Brain microvascular endothelial cell (primary cell): ENCODE measurements around the gene ZNF385B.

Experiments used
- DNase-seq: peaks from one replicate; pipeline ENCODE4 v3.0.0-alpha.2; 2020
- H3K27ac ChIP-seq: fragments of 250-450 bp; sonication (Bioruptor Pico); 2 replicates; pipeline ENCODE4 v1.5.1; 2020; ENCODE audit warnings: mild to moderate bottlenecking, moderate library complexity
- H3K27me3 ChIP-seq: fragments of 250-450 bp; sonication (Bioruptor Pico); replicated peaks from 2 replicates; pipeline ENCODE4 v1.5.1; 2020; ENCODE audit warnings: mild to moderate bottlenecking
- H3K36me3 ChIP-seq: fragments of 250-450 bp; sonication (Bioruptor Pico); replicated peaks from 2 replicates; pipeline ENCODE4 v1.5.1; 2020; ENCODE audit warnings: mild to moderate bottlenecking
- H3K4me3 ChIP-seq: 2 replicates; pipeline ENCODE4 v1.5.1; 2011; ENCODE audit warnings: low read depth, mild to moderate bottlenecking, control low read depth, low read length, moderate library complexity
- in situ Hi-C: cut with HindIII; loops from 2 replicates; pipeline ENCODE4 v1.10.0; 2017; ENCODE audit warnings: low sequenced_read_pairs, low pct_ligation_motif_present
- TF ChIP-seq, protein P1 (sequence below): IDR thresholded peaks from 2 replicates; pipeline ENCODE4 v1.5.1; 2011; ENCODE audit warnings: low read depth, mild to moderate bottlenecking, moderate library complexity, low read length, control low read depth, inconsistent platforms; ENCODE audit errors: missing control alignments

ZNF385B gene

DNA sequence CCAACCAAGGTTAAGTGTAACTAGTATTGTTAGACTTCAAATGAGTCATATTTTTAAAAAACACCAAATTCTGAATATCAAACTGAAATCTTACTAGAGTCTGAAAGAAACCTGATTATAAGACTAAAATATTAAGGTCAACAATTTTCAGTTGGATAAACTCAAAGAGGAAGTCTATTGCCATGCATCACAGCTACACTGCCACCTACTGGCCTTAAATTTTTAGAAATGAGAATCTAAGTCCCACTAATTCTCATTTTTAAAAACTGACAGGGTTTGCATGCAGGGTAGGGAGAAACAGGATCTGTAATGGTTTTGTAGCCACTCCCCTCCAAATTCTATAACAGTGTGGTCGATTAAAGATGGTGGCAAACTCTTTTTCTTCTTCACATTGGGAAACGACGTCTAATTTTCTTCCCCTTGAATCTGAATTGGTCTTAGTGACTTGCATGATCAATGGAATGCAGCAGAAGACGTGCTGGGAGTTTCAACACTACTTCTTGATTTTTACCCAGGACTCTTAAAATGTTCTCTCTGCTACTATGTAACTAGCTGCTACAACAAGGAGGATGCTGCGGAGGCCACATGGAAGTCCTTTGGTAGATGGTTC lies 420.7 kb downstream of the ZNF385B start:
- TF ChIP-seq, protein P1, sequence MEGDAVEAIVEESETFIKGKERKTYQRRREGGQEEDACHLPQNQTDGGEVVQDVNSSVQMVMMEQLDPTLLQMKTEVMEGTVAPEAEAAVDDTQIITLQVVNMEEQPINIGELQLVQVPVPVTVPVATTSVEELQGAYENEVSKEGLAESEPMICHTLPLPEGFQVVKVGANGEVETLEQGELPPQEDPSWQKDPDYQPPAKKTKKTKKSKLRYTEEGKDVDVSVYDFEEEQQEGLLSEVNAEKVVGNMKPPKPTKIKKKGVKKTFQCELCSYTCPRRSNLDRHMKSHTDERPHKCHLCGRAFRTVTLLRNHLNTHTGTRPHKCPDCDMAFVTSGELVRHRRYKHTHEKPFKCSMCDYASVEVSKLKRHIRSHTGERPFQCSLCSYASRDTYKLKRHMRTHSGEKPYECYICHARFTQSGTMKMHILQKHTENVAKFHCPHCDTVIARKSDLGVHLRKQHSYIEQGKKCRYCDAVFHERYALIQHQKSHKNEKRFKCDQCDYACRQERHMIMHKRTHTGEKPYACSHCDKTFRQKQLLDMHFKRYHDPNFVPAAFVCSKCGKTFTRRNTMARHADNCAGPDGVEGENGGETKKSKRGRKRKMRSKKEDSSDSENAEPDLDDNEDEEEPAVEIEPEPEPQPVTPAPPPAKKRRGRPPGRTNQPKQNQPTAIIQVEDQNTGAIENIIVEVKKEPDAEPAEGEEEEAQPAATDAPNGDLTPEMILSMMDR, result peak; percentile 68

DNA sequence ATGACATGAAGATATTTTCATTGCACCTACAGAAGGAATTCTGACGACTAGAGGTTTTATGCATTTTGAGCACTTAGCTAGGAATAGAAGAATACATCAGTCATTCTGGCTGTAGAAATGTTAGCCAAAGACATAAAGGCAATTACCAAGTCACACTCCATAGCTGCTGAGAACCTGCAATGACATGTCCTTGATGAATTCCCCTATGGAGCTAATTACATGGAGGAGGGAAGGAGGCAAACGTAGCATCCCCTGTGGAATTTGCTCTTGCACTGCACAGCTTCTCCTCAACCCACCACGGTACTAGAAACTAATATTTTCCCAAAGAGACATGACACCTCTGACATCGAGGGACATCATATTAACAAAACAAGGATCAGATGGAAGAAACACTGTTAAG lies 422.8 kb downstream of the ZNF385B start:
- Histone ChIP-seq H3K27ac (no peak overlapping the region), H3K36me3 (no peaks in the 10 kb centered on the region), H3K4me3 (no peak overlapping the region), H3K27me3 (no peaks in the 10 kb centered on the region)
- in situ Hi-C loops, result no loop called here
- TF ChIP-seq, protein P1, result no peak
- no peak for DNase-seq

More for the DNA sequence above, 420.7 kb downstream of the ZNF385B start:
- H3K27me3 ChIP-seq, result no peaks in the 10 kb centered on the region
- no peaks in the 10 kb centered on the region for H3K36me3 ChIP-seq
- in situ Hi-C loops, result no loop called here
- no peak overlapping the region for H3K4me3 ChIP-seq
- H3K27ac ChIP-seq, result no peak overlapping the region
- no peak for DNase-seq

DNA sequence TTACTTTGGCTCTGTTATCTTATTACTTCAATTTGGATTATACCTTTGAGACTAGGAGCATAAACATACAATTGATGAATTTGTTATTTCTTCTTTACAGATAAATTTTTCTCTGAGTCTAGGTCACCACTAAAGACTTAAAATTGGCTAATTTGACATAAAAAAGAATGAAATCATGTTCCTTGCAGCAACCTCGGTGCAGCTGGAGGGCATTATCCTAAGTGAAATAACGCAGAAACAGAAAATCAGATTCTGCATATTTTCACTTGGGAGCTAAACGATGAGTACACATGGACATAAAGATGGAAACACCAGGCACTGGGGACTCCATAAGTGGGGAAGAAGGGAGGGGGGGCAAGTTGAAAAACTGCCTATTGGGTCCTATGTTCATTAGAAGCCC lies 424.0 kb downstream of the ZNF385B start:
- Histone ChIP-seq H3K36me3 (no peaks in the 10 kb centered on the region), H3K27ac (no peak overlapping the region), H3K4me3 (no peak overlapping the region), H3K27me3 (no peaks in the 10 kb centered on the region)
- DNase-seq, result no peak
- in situ Hi-C loops, result no loop called here
- TF ChIP-seq, protein P1, result no peak

DNA sequence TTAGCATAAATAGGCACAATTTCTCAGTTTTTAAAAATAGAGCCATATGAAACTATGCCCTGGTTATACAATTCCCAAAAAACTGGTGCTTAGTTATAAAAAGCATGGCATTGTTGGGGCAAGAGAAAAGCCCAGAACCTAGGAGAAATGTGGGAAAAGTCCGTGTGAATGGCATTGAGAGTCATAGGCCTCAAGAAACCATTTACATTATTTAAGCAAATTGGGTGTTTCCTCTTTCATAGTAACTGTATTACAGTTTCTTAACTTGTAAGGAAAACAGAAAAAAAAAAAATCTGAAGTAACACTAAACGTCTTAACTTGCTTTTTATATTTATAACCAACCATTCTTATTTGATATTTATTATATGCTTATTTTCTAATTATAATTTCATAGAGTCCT lies 425.8 kb downstream of the ZNF385B start:
- Histone ChIP-seq H3K27ac (no peak overlapping the region), H3K36me3 (no peaks in the 10 kb centered on the region)
- in situ Hi-C loops, result no loop called here

DNA sequence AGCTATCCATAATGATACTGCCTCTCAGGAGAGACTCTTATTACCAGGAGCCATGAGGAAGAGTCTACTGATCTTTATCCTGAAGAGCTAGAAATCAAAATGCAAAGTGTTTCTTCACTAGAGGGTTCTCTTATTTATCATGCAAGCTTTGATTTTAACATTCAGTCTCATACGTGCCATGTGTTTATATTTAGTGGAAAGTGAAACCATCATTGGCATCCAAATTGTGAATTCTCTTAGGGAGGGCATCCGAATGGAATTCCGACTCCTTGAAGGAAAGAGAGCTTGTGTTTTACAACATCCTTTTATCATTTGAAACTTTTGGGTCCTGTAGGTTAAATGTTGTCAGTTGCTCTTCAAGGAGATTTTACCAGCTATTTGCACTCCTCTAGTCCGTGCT lies 426.4 kb downstream of the ZNF385B start:
- Histone ChIP-seq H3K27me3 (no peaks in the 10 kb centered on the region), H3K4me3 (no peak overlapping the region), H3K27ac (no peak overlapping the region), H3K36me3 (no peaks in the 10 kb centered on the region)
- TF ChIP-seq, protein P1, result no peak
- DNase-seq, result no peak
- in situ Hi-C loops, result no loop called here

More for the DNA sequence above, 425.8 kb downstream of the ZNF385B start:
- Histone ChIP-seq H3K27me3 (no peaks in the 10 kb centered on the region), H3K4me3 (no peak overlapping the region)
- TF ChIP-seq, protein P1, result no peak
- no peak for DNase-seq

DNA sequence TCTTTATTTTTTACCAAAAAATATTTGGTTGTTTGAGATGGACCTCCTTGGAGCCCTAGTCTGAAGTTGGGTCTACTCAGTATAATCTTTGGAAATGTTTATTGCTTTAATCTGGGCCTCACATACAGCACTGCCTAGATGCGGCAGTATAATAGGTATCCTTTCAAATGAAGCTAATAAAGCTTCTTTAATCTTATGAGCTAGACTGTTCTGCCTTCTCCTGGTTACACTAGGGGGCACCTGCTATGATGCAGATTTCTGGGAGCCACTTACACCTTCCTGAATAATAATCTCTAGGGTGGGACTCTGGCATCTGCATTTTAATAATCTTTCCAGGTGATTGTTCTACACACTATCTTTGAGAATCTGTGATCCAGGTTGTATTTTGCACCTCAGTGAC lies 427.1 kb downstream of the ZNF385B start:
- no peak for DNase-seq
- H3K27ac ChIP-seq, result no peak overlapping the region
- TF ChIP-seq, protein P1, result no peak
- H3K27me3 ChIP-seq, result no peaks in the 10 kb centered on the region
- no peaks in the 10 kb centered on the region for H3K36me3 ChIP-seq
- in situ Hi-C loops, result no loop called here
- H3K4me3 ChIP-seq, result no peak overlapping the region
